ENCODE results near the gene CD38.
"Not testable (repeated sequence)": the region's sequence is repeated elsewhere in the genome, so short reads cannot be mapped to it uniquely, and the experiment has no call there.

CD38 gene

GRCh38 chr4:15794426-15794825 is 16.3 kb downstream of the CD38 start:
- Histone ChIP-seq H3K36me3 (ENCODE audit: control insufficient read depth, insufficient read depth, low read length) (no peaks in the 10 kb centered on the region), H3K9ac (no peak overlapping the region), H3K27me3 (ENCODE audit: control insufficient read depth, insufficient read depth, low read length) (no peaks in the 10 kb centered on the region), H3K4me1 (no peaks in the 10 kb centered on the region), H2AFZ (no peak overlapping the region), H3K4me3 (ENCODE audit: low read depth, low read length) (no peak overlapping the region), H3K9me3 (ENCODE audit: control insufficient read depth, low read length) (no peaks in the 10 kb centered on the region), H3K4me2 (ENCODE audit: low read length) (no peak overlapping the region), H3K79me2 (no peaks in the 10 kb centered on the region), H3K27ac (no peak overlapping the region)
- no peak for TF ChIP-seq CTCF (IDR thresholded peaks at IDR 0.05)

- no peak overlapping the region for H3K9ac ChIP-seq
Measured at GRCh38 chr4:15794905-15795304, 16.8 kb downstream of the CD38 start.

GRCh38 chr4:15797320-15797719 is 19.2 kb downstream of the CD38 start:
- H3K4me1 ChIP-seq, result no peaks in the 10 kb centered on the region
- no peak overlapping the region for H2AFZ ChIP-seq
- H3K27ac ChIP-seq, result no peak overlapping the region
- no peak overlapping the region for H3K4me2 ChIP-seq (ENCODE audit: low read length)
- no peak overlapping the region for H3K4me3 ChIP-seq (ENCODE audit: low read depth, low read length)
- no peak overlapping the region for H3K9ac ChIP-seq
- no peaks in the 10 kb centered on the region for H3K79me2 ChIP-seq
- H3K36me3 ChIP-seq (ENCODE audit: control insufficient read depth, insufficient read depth, low read length), result no peaks in the 10 kb centered on the region
- TF ChIP-seq CTCF (IDR thresholded peaks at IDR 0.05), result no peak
- H3K9me3 ChIP-seq (ENCODE audit: control insufficient read depth, low read length), result no peaks in the 10 kb centered on the region
- no peaks in the 10 kb centered on the region for H3K27me3 ChIP-seq (ENCODE audit: control insufficient read depth, insufficient read depth, low read length)

More at GRCh38 chr4:15794905-15795304, 16.8 kb downstream of the CD38 start:
- no peak overlapping the region for H2AFZ ChIP-seq
- H3K9me3 ChIP-seq (ENCODE audit: control insufficient read depth, low read length), result no peaks in the 10 kb centered on the region
- H3K4me3 ChIP-seq (ENCODE audit: low read depth, low read length), result no peak overlapping the region
- H3K79me2 ChIP-seq, result no peaks in the 10 kb centered on the region
- no peak for TF ChIP-seq CTCF (IDR thresholded peaks at IDR 0.05)
- no peaks in the 10 kb centered on the region for H3K27me3 ChIP-seq (ENCODE audit: control insufficient read depth, insufficient read depth, low read length)
- no peaks in the 10 kb centered on the region for H3K4me1 ChIP-seq
- no peak overlapping the region for H3K4me2 ChIP-seq (ENCODE audit: low read length)
- H3K27ac ChIP-seq, result no peak overlapping the region
- no peaks in the 10 kb centered on the region for H3K36me3 ChIP-seq (ENCODE audit: control insufficient read depth, insufficient read depth, low read length)

- Histone ChIP-seq H3K9me3 (ENCODE audit: control insufficient read depth, low read length) (no peaks in the 10 kb centered on the region), H3K4me3 (ENCODE audit: low read depth, low read length) (no peak overlapping the region), H3K27ac (no peak overlapping the region), H3K9ac (no peak overlapping the region), H3K36me3 (ENCODE audit: control insufficient read depth, insufficient read depth, low read length) (no peaks in the 10 kb centered on the region), H3K4me1 (no peaks in the 10 kb centered on the region), H3K27me3 (ENCODE audit: control insufficient read depth, insufficient read depth, low read length) (no peaks in the 10 kb centered on the region), H3K4me2 (ENCODE audit: low read length) (no peak overlapping the region), H3K79me2 (no peaks in the 10 kb centered on the region), H2AFZ (no peak overlapping the region)
- TF ChIP-seq CTCF (IDR thresholded peaks at IDR 0.05), result no peak
Measured at GRCh38 chr4:15799141-15799540, 21.0 kb downstream of the CD38 start.

GRCh38 chr4:15799701-15800100 is 21.6 kb downstream of the CD38 start:
- H3K4me2 ChIP-seq (ENCODE audit: low read length), result no peak overlapping the region
- no peak overlapping the region for H2AFZ ChIP-seq
- no peak overlapping the region for H3K4me3 ChIP-seq (ENCODE audit: low read depth, low read length)
- H3K27ac ChIP-seq, result no peak overlapping the region
- H3K36me3 ChIP-seq (ENCODE audit: control insufficient read depth, insufficient read depth, low read length), result no peaks in the 10 kb centered on the region
- no peaks in the 10 kb centered on the region for H3K79me2 ChIP-seq
- H3K9me3 ChIP-seq (ENCODE audit: control insufficient read depth, low read length), result no peaks in the 10 kb centered on the region
- no peak for TF ChIP-seq CTCF (IDR thresholded peaks at IDR 0.05)
- no peak overlapping the region for H3K9ac ChIP-seq
- no peaks in the 10 kb centered on the region for H3K4me1 ChIP-seq
- no peaks in the 10 kb centered on the region for H3K27me3 ChIP-seq (ENCODE audit: control insufficient read depth, insufficient read depth, low read length)

GRCh38 chr4:15802497-15802896 is 24.4 kb downstream of the CD38 start:
- H3K27ac ChIP-seq; H3K9me3 ChIP-seq (ENCODE audit: control insufficient read depth, low read length); H3K4me1 ChIP-seq; H3K79me2 ChIP-seq; H3K27me3 ChIP-seq (ENCODE audit: control insufficient read depth, insufficient read depth, low read length); H3K4me3 ChIP-seq (ENCODE audit: low read depth, low read length); H2AFZ ChIP-seq; H3K36me3 ChIP-seq (ENCODE audit: control insufficient read depth, insufficient read depth, low read length); H3K4me2 ChIP-seq (ENCODE audit: low read length); H3K9ac ChIP-seq: not testable (repeated sequence)

All from parathyroid adenoma (tissue), 2 donors.